NCI-H774 (cell line): ENCODE data around the gene PSPN.
"Not testable (repeated sequence)": the region's sequence is repeated elsewhere in the genome, so short reads cannot be mapped to it uniquely, and the experiment has no call there.

Experiments used
- DNase-seq: peaks from one replicate; lab custom pipeline; 2025; lab: John Stamatoyannopoulos, UW

Gene PSPN

GRCh38 chr19:6402837-6403608 lies 27.3 kb upstream of the PSPN start:
- no peak for DNase-seq

- DNase-seq = no peak
Measured at GRCh38 chr19:6402058-6402457, 26.3 kb upstream of the PSPN start.

GRCh38 chr19:6400062-6400944 lies 24.6 kb upstream of the PSPN start:
- DNase-seq = not testable (repeated sequence)

- no peak for DNase-seq
Measured at GRCh38 chr19:6396305-6396704, 20.6 kb upstream of the PSPN start.

GRCh38 chr19:6394831-6395230 lies 19.1 kb upstream of the PSPN start:
- no peak for DNase-seq

GRCh38 chr19:6393983-6394412 lies 18.3 kb upstream of the PSPN start:
- no peak for DNase-seq

GRCh38 chr19:6393074-6393982 lies 17.6 kb upstream of the PSPN start, which contains the start of gene GTF2F1:
TSS of gene GTF2F1 (minus strand) at chr19:6393164. CDS start at chr19:6392995, 169 bp downstream.
- peak; percentile 94 for DNase-seq

- no peak for DNase-seq
Measured at GRCh38 chr19:6392221-6393073, 16.7 kb upstream of the PSPN start.

GRCh38 chr19:6387372-6387771 lies 11.6 kb upstream of the PSPN start:
- no peak for DNase-seq

- DNase-seq = no peak
Measured at GRCh38 chr19:6384381-6384780, 8.6 kb upstream of the PSPN start.

- DNase-seq = no peak
Measured at GRCh38 chr19:6383188-6383587, 7.5 kb upstream of the PSPN start.

GRCh38 chr19:6381030-6381750 lies 5.5 kb upstream of the PSPN start:
- no peak for DNase-seq

- no peak for DNase-seq
Measured at GRCh38 chr19:6379744-6380143, 4.0 kb upstream of the PSPN start.

- DNase-seq = no peak
Measured at GRCh38 chr19:6378486-6378885, 2.8 kb upstream of the PSPN start.

GRCh38 chr19:6378041-6378440 lies 2.3 kb upstream of the PSPN start:
- no peak for DNase-seq

GRCh38 chr19:6376512-6377190 lies 918 bp upstream of the PSPN start:
- DNase-seq = no peak

- DNase-seq = no peak
Measured at GRCh38 chr19:6374711-6375410, 872 bp downstream of the PSPN start.

GRCh38 chr19:6374161-6374709 lies 1.5 kb downstream of the PSPN start:
- DNase-seq = no peak

- no peak for DNase-seq
Measured at GRCh38 chr19:6373813-6374108, 2.0 kb downstream of the PSPN start.
